NB4 (cell line): ENCODE results near the gene SLC9C2.

Experiments
- CTCF ChIP-seq: IDR thresholded peaks from one replicate; pipeline ENCODE4 v1.5.1; 2012; ENCODE audit warnings: low read depth, low read length
- POLR2A ChIP-seq: IDR thresholded peaks from 2 replicates; pipeline ENCODE4 v1.6.1; 2011; ENCODE audit warnings: mild to moderate bottlenecking; ENCODE audit not compliant: insufficient read length; ENCODE audit errors: extremely low read depth

- no peak for TF ChIP-seq CTCF
- TF ChIP-seq POLR2A = no peak
Observed at GRCh38 chr1:173454966-173455524, 147.8 kb downstream of the SLC9C2 start.
